K562 (cell line): ENCODE results near the gene ZMPSTE24. TPM values are rescaled to one million over a fixed set of nuclear protein-coding genes. Genes with fewer than 3 reads are reported as not detected.
A peak's percentile ranks its signal among the peaks of the same experiment; 100 is the strongest.

ENCODE experiments used
- CBX2 ChIP-seq: fragments of 200-600 bp; sonication (generic); IDR thresholded peaks from one replicate; pipeline ENCODE4 v1.6.1; 2012; ENCODE audit warnings: mild to moderate bottlenecking, low read length, inconsistent platforms; ENCODE audit not compliant: insufficient read depth, poor library complexity, severe bottlenecking
- CCAR2 ChIP-seq: fragments of 200-400 bp; formaldehyde crosslinking; IDR thresholded peaks from 2 replicates; pipeline ENCODE4 v1.6.1; 2017; ENCODE audit warnings: mild to moderate bottlenecking, low read depth, low read length
- EZH2 ChIP-seq: IDR thresholded peaks from 2 replicates; pipeline ENCODE4 v1.6.1; 2012; ENCODE audit warnings: low read depth, mild to moderate bottlenecking, inconsistent platforms, low read length, borderline replicate concordance
- FOXP4 ChIP-seq: sonication (generic); formaldehyde crosslinking; IDR thresholded peaks from 2 replicates; pipeline ENCODE4 v1.8.0; 2022; ENCODE audit warnings: mild to moderate bottlenecking, missing genetic modification reagents, borderline replicate concordance
- MGA ChIP-seq: fragments of 450-650 bp; IDR thresholded peaks from 2 replicates; pipeline ENCODE4 v1.6.1; 2016; ENCODE audit warnings: mild to moderate bottlenecking, moderate library complexity
- NR2C2 ChIP-seq, 2 experiments: fragments of 200-800 bp in 1 of 2; sonication (Bioruptor generic) in 1 of 2; sonication (generic) in 1 of 2; formaldehyde crosslinking in 1 of 2; IDR thresholded peaks; 2 replicates each; pipeline versions ENCODE4 v1.6.1 to v1.8.0; 2016 to 2022; ENCODE audit warnings: mild to moderate bottlenecking in 1 of 2, missing compliant biosample characterization in 1 of 2, missing genetic modification characterization in 1 of 2, missing genetic modification reagents in 1 of 2
- TCFL5 ChIP-seq: fragments of 250-450 bp; sonication (Bioruptor Pico); conservative IDR thresholded peaks from 2 replicates; pipeline ENCODE4 v1.6.1; 2021; ENCODE audit warnings: mild to moderate bottlenecking, moderate library complexity, matching md5 sums
- VEZF1 ChIP-seq: fragments of 200-800 bp; sonication (Bioruptor generic); IDR thresholded peaks from 2 replicates; pipeline ENCODE4 v1.6.1; 2017; ENCODE audit warnings: missing genetic modification characterization, missing compliant biosample characterization
- polyA plus RNA-seq, 8 experiments: library from polyadenylated mRNA; depleted of rRNA in 4 of 8; stranded (reverse) in 5 of 8; unstranded in 3 of 8; fragments of >200 nt; fragmentation: Nextera tagmentation in 2 of 8; fragmentation: Illumina TruSeq in 1 of 8; extraction: Ambion mirVana in 2 of 8; extraction: Trizol in 1 of 8; gene quantifications; 2 replicates each; pipeline versions ENCODE4 v1.2.1 to v1.2.3, GENCODE V29; 2011 to 2014; ENCODE audit warnings: inconsistent platforms in 1 of 8, missing spikeins in 1 of 8
- total RNA-seq, 7 experiments: library from RNA; depleted of rRNA in 6 of 7; stranded (reverse); fragments of >200 nt in 6 of 7; fragmentation: Illumina TruSeq in 2 of 7; extraction: Trizol in 2 of 7; gene quantifications; 2 replicates each; pipeline versions ENCODE4 v1.2.1 to v1.2.3, GENCODE V29; 2011 to 2021; ENCODE audit warnings: low replicate concordance in 1 of 7

ZMPSTE24 gene
- total and polyA plus RNA-seq, 9 of the 15 experiments (the other 6 are each of a cell fraction or from before 2014, with no cell fraction given): 30.7 to 75.9 (median 64.3) TPM

GRCh38 chr1:40257688-40258444, at the start of gene ZMPSTE24 (continued):
- TF ChIP-seq MGA: no peak; the same call in 1 of the 2 replicates
- peak; percentile 99 for TF ChIP-seq VEZF1
- 0 out of 2 replicates have a peak, but pooled peaks have one; percentile 8 for TF ChIP-seq TCFL5 (CRISPR knock-in tag)
- TF ChIP-seq CBX2: no peak
- TF ChIP-seq FOXP4 (CRISPR knock-in tag): no peak; the same call in 1 of the 2 replicates
- peak; percentile 50; the same call in 1 of the 2 replicates for TF ChIP-seq CCAR2
- TF ChIP-seq EZH2: no peak
- peak; percentile 23; the same call in 1 of the 2 replicates for TF ChIP-seq NR2C2 (CRISPR knock-in tag; IDR thresholded peaks at IDR 0.05)
- peak; percentile 83; the same call in 1 of the 2 replicates for TF ChIP-seq NR2C2 (tag; IDR thresholded peaks at IDR 0.05)
